Natural killer cell (primary cell): ENCODE results near the gene PLPP1. TPM values are rescaled to one million over a fixed set of nuclear protein-coding genes. Genes with fewer than 3 reads are reported as not detected.
A peak's percentile ranks its signal among the peaks of the same experiment; 100 is the strongest.

Source experiments
- ATAC-seq, 3 donors: fragments of 150-1000 bp in 2 of 3; fragments of 200-7000 bp in 1 of 3; cut with Tn5 transposase; 1 replicate in 1 of 3; 2 replicates in 2 of 3; pipeline ENCODE4 v1.10.0; 2021; ENCODE audit warnings: mild to moderate bottlenecking in 2 of 3, moderate library complexity in 2 of 3
- DNase-seq, 2 donors: peaks; one replicate each; pipeline versions ENCODE4 v3.0.0 to v3.0.0-alpha.2; 2013 to 2021; ENCODE audit warnings: mixed read lengths in 1 of 2
- H3K27ac ChIP-seq: one replicate; pipeline ENCODE4 v1.5.1; 2013; ENCODE audit warnings: mild to moderate bottlenecking, low read length
- H3K27me3 ChIP-seq: one replicate; pipeline ENCODE4 v1.6.1; 2013; ENCODE audit warnings: low read length; ENCODE audit not compliant: control insufficient read depth, insufficient read depth
- H3K36me3 ChIP-seq: one replicate; pipeline ENCODE4 v1.6.1; 2013; ENCODE audit warnings: low read length; ENCODE audit not compliant: control insufficient read depth, insufficient read depth
- H3K4me1 ChIP-seq: one replicate; pipeline ENCODE4 v1.6.1; 2013; ENCODE audit warnings: low read length; ENCODE audit not compliant: control insufficient read depth, insufficient read depth
- H3K4me3 ChIP-seq: one replicate; pipeline ENCODE4 v1.5.1; 2013; ENCODE audit warnings: low read length
- H3K9me3 ChIP-seq: one replicate; pipeline ENCODE4 v1.6.1; 2013; ENCODE audit warnings: low read length; ENCODE audit not compliant: control insufficient read depth, insufficient read depth
- H3K27ac Mint-ChIP-seq, 2 donors: one replicate each; pipeline ENCODE4 v1.8.0; 2022; ENCODE audit warnings: mild to moderate bottlenecking in 2 of 2, mixed read lengths in 2 of 2, moderate library complexity in 1 of 2
- H3K27me3 Mint-ChIP-seq, 2 donors: one replicate each; pipeline ENCODE4 v1.8.0; 2022; ENCODE audit warnings: low read depth in 2 of 2, mixed read lengths in 2 of 2
- H3K36me3 Mint-ChIP-seq: one replicate; pipeline ENCODE4 v1.8.0; 2022; ENCODE audit warnings: mixed read lengths
- H3K4me1 Mint-ChIP-seq, 2 donors: one replicate each; pipeline ENCODE4 v1.8.0; 2022; ENCODE audit warnings: mixed read lengths in 2 of 2
- H3K4me3 Mint-ChIP-seq: one replicate; pipeline ENCODE4 v1.8.0; 2022; ENCODE audit warnings: mild to moderate bottlenecking, moderate library complexity, mixed read lengths
- H3K9me3 Mint-ChIP-seq, 2 donors: one replicate each; pipeline ENCODE4 v1.8.0; 2022; ENCODE audit warnings: mixed read lengths in 2 of 2
- CTCF ChIP-seq: fragments of 200-600 bp; IDR thresholded peaks from one replicate; pipeline ENCODE4 v1.8.0; 2022; ENCODE audit warnings: antibody characterized with exemption
- WGBS: methylation state at CpG from one replicate; pipeline ENCODE4 v1.1.7; 2013; ENCODE audit warnings: missing lambda C conversion rate; ENCODE audit not compliant: insufficient coverage; 5-methylcytosine and 5-hydroxymethylcytosine counted together
- intact Hi-C: fragments of 100-400 bp; cut with micrococcal nuclease; formaldehyde crosslinking; loops from one replicate; pipeline ENCODE4 v1.14.2; 2022
- total RNA-seq, 4 donors: library from RNA; stranded (reverse); fragments of 120-200 nt in 1 of 4; gene quantifications; one replicate each; pipeline versions ENCODE4 v1.2.3 to v1.2.4, GENCODE V29; 2013 to 2022

The PLPP1 gene
- total RNA-seq, 3 donors from 2014 or later (not counting 1 experiment from before 2014, with no cell fraction given), result 3.3 to 5.5 (median 4.2) TPM

DNA sequence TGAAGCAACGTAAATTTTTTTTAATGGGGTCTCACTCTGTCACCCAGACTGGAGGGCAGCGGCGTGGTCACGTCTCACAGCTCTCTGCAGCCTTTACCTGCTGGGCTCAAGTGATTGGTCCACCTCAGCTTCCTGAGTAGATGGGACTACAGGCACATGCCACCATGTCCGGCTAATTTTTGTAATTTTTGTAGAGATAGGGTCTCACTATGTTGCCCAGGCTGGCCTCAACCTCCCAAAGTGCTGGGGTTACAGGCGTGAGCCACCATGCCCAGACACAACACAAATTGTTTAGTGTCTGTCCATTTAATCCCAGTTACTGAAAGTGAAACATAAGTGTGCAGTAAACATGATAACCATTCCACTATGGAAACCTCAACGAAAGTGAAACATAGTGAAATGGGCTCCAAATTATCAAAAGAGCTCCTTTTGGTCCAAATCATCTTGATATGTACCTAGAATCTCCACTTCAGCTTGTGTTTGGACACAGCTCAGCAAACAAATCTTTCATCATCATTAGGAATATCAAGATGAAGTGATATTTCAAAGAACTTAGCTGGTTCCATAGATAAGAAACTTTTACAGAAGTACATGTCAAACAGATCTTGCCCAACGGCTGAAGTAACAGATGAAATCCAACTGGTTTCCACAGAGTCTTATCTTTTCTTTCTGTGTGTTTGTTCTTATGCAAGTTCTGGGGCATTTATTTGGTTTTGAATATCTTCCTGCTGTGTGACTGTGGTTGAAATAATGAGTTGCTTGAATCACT lies 41.2 kb upstream of the PLPP1 start:
- no peak overlapping the region for H3K27ac ChIP-seq
- H3K36me3 ChIP-seq, result no peaks in the 10 kb centered on the region
- H3K4me3 Mint-ChIP-seq, result no peak overlapping the region
- 76% methylated on average over 8 of the region's 8 CpGs for WGBS
- H3K4me3 ChIP-seq, result no peak overlapping the region
- no peak for TF ChIP-seq CTCF
- no peaks in the 10 kb centered on the region for H3K9me3 ChIP-seq
- no peaks in the 10 kb centered on the region for H3K4me1 ChIP-seq
- intact Hi-C loops, result no loop called here
- H3K36me3 Mint-ChIP-seq, result no peaks in the 10 kb centered on the region
- no peak overlapping the region for H3K27ac Mint-ChIP-seq
- no peaks in the 10 kb centered on the region for H3K4me1 Mint-ChIP-seq
- peak in 1 of 3 donors; percentile 65 for ATAC-seq
- no peak for DNase-seq
- H3K9me3 Mint-ChIP-seq, result no peaks in the 10 kb centered on the region
- H3K27me3 Mint-ChIP-seq, result no peaks in the 10 kb centered on the region
- no peaks in the 10 kb centered on the region for H3K27me3 ChIP-seq

DNA sequence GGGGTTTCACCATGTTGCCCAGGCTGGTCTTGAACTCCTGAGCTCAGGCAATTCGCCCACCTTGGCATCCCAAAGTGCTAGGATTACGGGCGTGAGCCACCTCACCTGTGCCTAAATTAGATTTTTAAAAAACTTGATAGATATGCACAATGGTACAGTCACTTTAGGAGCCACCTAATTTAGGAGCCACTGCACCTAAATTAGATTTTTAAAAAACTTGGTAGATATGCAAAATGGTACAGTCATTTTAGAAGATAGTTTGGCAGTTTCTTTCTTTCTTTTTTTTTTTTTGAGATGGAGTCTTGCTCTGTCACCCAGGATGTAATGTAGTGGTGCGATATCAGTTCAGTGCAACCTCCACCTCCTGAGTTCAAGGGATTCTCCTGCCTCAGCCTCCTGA lies 37.8 kb upstream of the PLPP1 start:
- no peaks in the 10 kb centered on the region for H3K4me1 Mint-ChIP-seq
- no peaks in the 10 kb centered on the region for H3K9me3 Mint-ChIP-seq
- H3K27ac ChIP-seq, result no peak overlapping the region
- no peaks in the 10 kb centered on the region for H3K36me3 ChIP-seq
- H3K4me3 Mint-ChIP-seq, result no peak overlapping the region
- H3K4me1 ChIP-seq, result no peaks in the 10 kb centered on the region
- TF ChIP-seq CTCF, result no peak
- no peak overlapping the region for H3K27ac Mint-ChIP-seq
- no peaks in the 10 kb centered on the region for H3K36me3 Mint-ChIP-seq
- H3K9me3 ChIP-seq, result no peaks in the 10 kb centered on the region
- DNase-seq (no peak), ATAC-seq (no peak)
- WGBS, result 71% methylated on average over 4 of the region's 4 CpGs
- H3K27me3 Mint-ChIP-seq, result no peaks in the 10 kb centered on the region
- H3K4me3 ChIP-seq, result no peak overlapping the region
- no peaks in the 10 kb centered on the region for H3K27me3 ChIP-seq
- intact Hi-C loops, result no loop called here

DNA sequence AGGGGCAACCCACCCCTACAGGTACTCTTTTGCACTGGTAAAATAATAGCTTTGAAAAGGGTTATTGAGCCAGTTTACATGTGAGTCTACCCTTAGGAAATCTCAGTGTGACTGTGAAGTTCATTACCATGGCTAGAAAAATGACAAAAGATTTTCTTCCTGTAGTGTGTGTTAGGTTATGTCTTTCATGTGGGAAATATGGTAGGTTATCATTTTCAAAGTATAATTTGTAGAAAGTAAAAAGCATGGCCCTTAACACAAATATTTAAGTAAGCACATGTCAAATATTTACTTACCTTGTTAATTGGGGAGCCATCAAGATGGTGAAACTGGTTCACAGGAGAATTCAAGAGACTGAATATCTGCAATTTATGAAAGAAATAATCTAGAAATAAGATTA lies 37.3 kb upstream of the PLPP1 start:
- Histone ChIP-seq H3K27ac (no peak overlapping the region), H3K4me1 (no peaks in the 10 kb centered on the region), H3K9me3 (no peaks in the 10 kb centered on the region), H3K36me3 (no peaks in the 10 kb centered on the region), H3K27me3 (no peaks in the 10 kb centered on the region), H3K4me3 (no peak overlapping the region)
- no peak for DNase-seq
- intact Hi-C loops, result no loop called here
- TF ChIP-seq CTCF, result no peak
- no peaks in the 10 kb centered on the region for H3K36me3 Mint-ChIP-seq
- no peak overlapping the region for H3K27ac Mint-ChIP-seq
- no peaks in the 10 kb centered on the region for H3K4me1 Mint-ChIP-seq
- no peaks in the 10 kb centered on the region for H3K9me3 Mint-ChIP-seq
- no peak overlapping the region for H3K4me3 Mint-ChIP-seq
- H3K27me3 Mint-ChIP-seq, result no peaks in the 10 kb centered on the region
- no peak for ATAC-seq

DNA sequence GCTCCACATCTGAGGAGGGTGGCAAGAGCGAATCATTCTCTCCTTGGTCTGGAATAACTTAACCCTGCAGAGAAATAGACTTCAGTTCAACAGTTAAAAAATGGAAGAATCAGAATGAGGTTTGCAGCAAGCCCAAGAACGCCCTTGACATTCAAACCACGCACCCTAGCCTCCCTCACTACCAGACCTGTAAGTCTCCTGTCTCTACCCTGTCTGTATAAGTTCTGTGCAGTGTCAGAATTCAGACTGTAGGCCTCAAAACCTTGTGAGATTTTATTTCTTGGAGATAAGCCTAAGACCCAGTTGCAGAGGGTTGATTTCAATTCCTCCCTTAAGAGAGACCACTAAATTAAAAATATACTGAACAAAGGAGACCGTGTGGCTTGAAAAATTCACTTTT lies 35.8 kb upstream of the PLPP1 start:
- Mint-ChIP-seq H3K27me3 (no peaks in the 10 kb centered on the region), H3K4me3 (no peak overlapping the region), H3K4me1 (no peaks in the 10 kb centered on the region), H3K36me3 (no peaks in the 10 kb centered on the region), H3K9me3 (no peaks in the 10 kb centered on the region), H3K27ac (no peak overlapping the region)
- Histone ChIP-seq H3K9me3 (no peaks in the 10 kb centered on the region), H3K4me3 (no peak overlapping the region), H3K36me3 (no peaks in the 10 kb centered on the region), H3K27me3 (no peaks in the 10 kb centered on the region), H3K4me1 (no peaks in the 10 kb centered on the region), H3K27ac (no peak overlapping the region)
- DNase-seq, result no peak
- no peak for ATAC-seq
- no peak for TF ChIP-seq CTCF
- intact Hi-C loops, result no loop called here
- WGBS, result 83% methylated on average over 4 of the region's 4 CpGs
